GM23248 (cell line): ENCODE results near the gene ATP8A2. TPM values are rescaled to one million over a fixed set of nuclear protein-coding genes. Genes with fewer than 3 reads are reported as not detected.

Experiments
- DNase-seq: peaks from one replicate; pipeline ENCODE4 v3.0.0-alpha.2; 2015
- H2AFZ ChIP-seq: fragments of 200-600 bp; sonication (generic); 2 replicates; pipeline ENCODE4 v1.6.1; 2016; ENCODE audit warnings: antibody characterized with exemption
- H3F3A ChIP-seq: fragments of 200-600 bp; sonication (generic); 2 replicates; pipeline ENCODE4 v1.6.1; 2016; ENCODE audit warnings: mild to moderate bottlenecking, antibody characterized with exemption, mixed run types; ENCODE audit not compliant: insufficient read depth
- H3K27ac ChIP-seq: fragments of 200-600 bp; sonication (generic); 2 replicates; pipeline ENCODE4 v1.5.1; 2016; ENCODE audit warnings: mild to moderate bottlenecking
- H3K27me3 ChIP-seq: fragments of 200-600 bp; sonication (generic); replicated peaks from 2 replicates; pipeline ENCODE4 v1.6.1; 2016; ENCODE audit warnings: mild to moderate bottlenecking; ENCODE audit not compliant: insufficient read depth
- H3K36me3 ChIP-seq: fragments of 200-600 bp; sonication (generic); 2 replicates; pipeline ENCODE4 v1.6.1; 2016; ENCODE audit warnings: low read depth, mild to moderate bottlenecking
- H3K4me1 ChIP-seq: fragments of 200-600 bp; sonication (generic); 2 replicates; pipeline ENCODE4 v1.6.1; 2016; ENCODE audit warnings: mild to moderate bottlenecking; ENCODE audit not compliant: insufficient read depth
- H3K4me2 ChIP-seq: fragments of 200-600 bp; sonication (generic); one replicate; pipeline ENCODE4 v1.6.1; 2016; ENCODE audit warnings: mild to moderate bottlenecking; ENCODE audit not compliant: unreplicated experiment
- H3K4me3 ChIP-seq: fragments of 200-600 bp; sonication (generic); 2 replicates; pipeline ENCODE4 v1.5.1; 2016; ENCODE audit warnings: mild to moderate bottlenecking
- H3K79me2 ChIP-seq: fragments of 200-600 bp; sonication (generic); 2 replicates; pipeline ENCODE4 v1.6.1; 2016; ENCODE audit warnings: mild to moderate bottlenecking; ENCODE audit not compliant: insufficient read depth
- H3K9ac ChIP-seq: fragments of 200-600 bp; sonication (generic); 2 replicates; pipeline ENCODE4 v1.6.1; 2016; ENCODE audit warnings: mild to moderate bottlenecking
- H3K9me2 ChIP-seq: fragments of 200-600 bp; sonication (generic); 2 replicates; pipeline ENCODE4 v1.6.1; 2016; ENCODE audit warnings: mixed run types, mild to moderate bottlenecking, moderate library complexity; ENCODE audit not compliant: insufficient read depth
- H3K9me3 ChIP-seq: fragments of 200-600 bp; sonication (generic); one replicate; pipeline ENCODE4 v1.6.1; 2017; ENCODE audit warnings: low read depth
- H4K20me1 ChIP-seq: fragments of 200-600 bp; sonication (generic); 2 replicates; pipeline ENCODE4 v1.6.0; 2016; ENCODE audit not compliant: insufficient read depth
- EZH2 ChIP-seq: fragments of 200-600 bp; sonication (generic); IDR thresholded peaks from 2 replicates; pipeline ENCODE4 v1.6.1; 2018; ENCODE audit warnings: antibody characterized with exemption, mild to moderate bottlenecking; ENCODE audit not compliant: insufficient read depth, poor library complexity, severe bottlenecking
- EZH2phosphoT487 ChIP-seq: fragments of 200-600 bp; sonication (generic); IDR thresholded peaks from 2 replicates; pipeline ENCODE4 v1.6.1; 2018; ENCODE audit warnings: antibody characterized with exemption, moderate library complexity, mild to moderate bottlenecking, low read depth; ENCODE audit not compliant: insufficient read depth
- WGBS, 2 experiments: methylation state at CpG; one replicate each; pipeline ENCODE4 v1.1.6; 2015 to 2017; ENCODE audit warnings: low lambda C conversion rate in 2 of 2, low coverage in 1 of 2; ENCODE audit errors: missing lambda C conversion rate in 2 of 2; 5-methylcytosine and 5-hydroxymethylcytosine counted together
- in situ Hi-C: fragments of 300-500 bp; cut with MboI; formaldehyde crosslinking; loops from 2 replicates; pipeline ENCODE4 v1.15.0; 2020
- polyA plus RNA-seq: library from polyadenylated mRNA; unstranded; fragments of >200 nt; fragmentation: Nextera tagmentation; extraction: Ambion mirVana; gene quantifications from 2 replicates; pipeline ENCODE4 v1.2.1, GENCODE V29; 2016
- total RNA-seq: library from RNA; depleted of rRNA; stranded (reverse); fragments of >200 nt; shearing (Covaris generic); gene quantifications from 2 replicates; pipeline ENCODE4 v1.2.3, GENCODE V29; 2014

Gene ATP8A2
- total and polyA plus RNA-seq, 2 experiments from 2014 or later, result under 0.01 to 0.05 TPM

GRCh38 chr13:25967144-25967543, 595.4 kb downstream of the ATP8A2 start:
- no peaks in the 10 kb centered on the region for H3K36me3 ChIP-seq
- H3K4me3 ChIP-seq, result no peak overlapping the region
- peaks cover 25% of the 10 kb centered on the region; the same call in 1 of the 2 replicates for H3K27me3 ChIP-seq
- DNase-seq, result no peak
- no peak overlapping the region for H3K27ac ChIP-seq
- TF ChIP-seq EZH2, result no peak
- TF ChIP-seq EZH2phosphoT487, result no peak
- 30 to 36% methylated on average over 4 of the region's 4 CpGs for WGBS, 2 experiments
- H4K20me1 ChIP-seq, result no peaks in the 10 kb centered on the region
- in situ Hi-C loops, result no loop called here
- H3K4me2 ChIP-seq, result no peak overlapping the region
- no peaks in the 10 kb centered on the region for H3K9me2 ChIP-seq
- H3K4me1 ChIP-seq, result no peaks in the 10 kb centered on the region
- H3F3A ChIP-seq, result no peaks in the 10 kb centered on the region
- H3K79me2 ChIP-seq, result no peaks in the 10 kb centered on the region
- H3K9ac ChIP-seq, result no peak overlapping the region
- H3K9me3 ChIP-seq, result no peaks in the 10 kb centered on the region
- no peak overlapping the region for H2AFZ ChIP-seq

DNA sequence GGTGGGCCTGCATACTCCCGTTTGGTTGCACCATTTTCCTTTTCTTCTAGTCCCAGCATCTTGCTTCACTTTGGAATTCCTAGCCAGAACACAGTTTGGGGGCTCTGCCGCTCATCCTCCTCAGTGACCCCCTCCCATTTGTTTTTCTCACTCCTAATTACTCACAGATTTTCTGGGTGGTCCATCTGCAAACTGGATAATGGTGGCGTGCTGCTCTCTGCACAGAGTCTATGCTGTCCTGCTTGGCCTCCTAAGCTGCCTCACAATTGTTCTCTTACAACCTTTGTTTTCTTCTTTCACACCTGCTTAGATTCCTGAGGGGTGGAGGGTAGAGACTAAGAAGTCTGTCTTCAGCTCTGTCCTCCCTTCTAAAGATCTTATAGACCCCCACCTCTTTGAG, 599.3 kb downstream of the ATP8A2 start:
- Histone ChIP-seq H3K4me1 (no peaks in the 10 kb centered on the region), H3K27me3 (peaks cover 30% of the 10 kb centered on the region; the same call in 1 of the 2 replicates), H4K20me1 (no peaks in the 10 kb centered on the region), H2AFZ (no peak overlapping the region), H3K4me2 (no peak overlapping the region), H3K27ac (no peak overlapping the region), H3K9me3 (no peaks in the 10 kb centered on the region), H3K9me2 (no peaks in the 10 kb centered on the region), H3K79me2 (no peaks in the 10 kb centered on the region), H3F3A (no peaks in the 10 kb centered on the region), H3K4me3 (no peak overlapping the region), H3K36me3 (no peaks in the 10 kb centered on the region), H3K9ac (no peak overlapping the region)
- TF ChIP-seq EZH2 (no peak), EZH2phosphoT487 (no peak)
- DNase-seq, result no peak
- in situ Hi-C loops, result loop anchor here (10.0 kb wide), 1 partner anchor 56 kb away; no protein-coding TSS in a partner anchor
- 33 to 40% methylated on average over 3 of the region's 3 CpGs for WGBS, 2 experiments

- H3K9me3 ChIP-seq, result no peaks in the 10 kb centered on the region
- no peak overlapping the region for H3K4me2 ChIP-seq
- no peak overlapping the region for H3K27ac ChIP-seq
- in situ Hi-C loops, result loop anchor here (10.0 kb wide), 1 partner anchor 57 kb away; no protein-coding TSS in a partner anchor
- WGBS, 2 experiments, result 42 to 44% methylated on average over 5 of the region's 5 CpGs
- H4K20me1 ChIP-seq, result no peaks in the 10 kb centered on the region
- TF ChIP-seq EZH2 (no peak), EZH2phosphoT487 (no peak)
- no peaks in the 10 kb centered on the region for H3K9me2 ChIP-seq
- no peak overlapping the region for H3K9ac ChIP-seq
- no peak overlapping the region for H2AFZ ChIP-seq
- no peaks in the 10 kb centered on the region for H3K4me1 ChIP-seq
- no peaks in the 10 kb centered on the region for H3K79me2 ChIP-seq
- H3F3A ChIP-seq, result no peaks in the 10 kb centered on the region
- H3K27me3 ChIP-seq, result peaks cover 26% of the 10 kb centered on the region; the same call in 1 of the 2 replicates
- no peaks in the 10 kb centered on the region for H3K36me3 ChIP-seq
- no peak overlapping the region for H3K4me3 ChIP-seq
- DNase-seq, result no peak
These were observed 599.8 kb downstream of the ATP8A2 start for GRCh38 chr13:25971459-25972145.

DNA sequence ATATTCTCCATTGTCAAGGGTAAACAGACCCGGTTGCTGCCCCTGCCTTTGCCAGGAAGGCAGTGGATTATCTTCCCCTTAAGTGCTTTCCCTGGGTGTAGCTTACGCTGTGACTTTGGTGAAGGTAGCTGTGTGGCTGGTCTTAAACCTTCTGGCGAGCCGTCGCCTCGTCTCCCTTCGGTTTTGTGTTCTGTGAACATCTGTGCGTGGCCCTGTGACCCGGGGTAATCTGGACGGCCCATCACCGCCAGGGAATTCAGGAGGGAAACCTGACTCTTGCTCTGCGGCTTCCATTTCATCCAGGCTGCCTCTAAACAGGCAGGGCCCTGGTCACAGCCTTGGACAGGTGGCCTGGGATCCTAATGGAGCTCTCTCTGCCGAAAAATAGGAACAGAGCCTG, 601.3 kb downstream of the ATP8A2 start:
- no peaks in the 10 kb centered on the region for H3F3A ChIP-seq
- in situ Hi-C loops, result loop anchor here (10.0 kb wide), 1 partner anchor 58 kb away; no protein-coding TSS in a partner anchor
- 48 to 54% methylated on average over 12 to 13 of the region's 13 CpGs for WGBS, 2 experiments
- no peak overlapping the region for H3K4me3 ChIP-seq
- H3K9me2 ChIP-seq, result no peaks in the 10 kb centered on the region
- no peak for TF ChIP-seq EZH2
- TF ChIP-seq EZH2phosphoT487, result no peak
- no peak overlapping the region for H3K27ac ChIP-seq
- H3K4me1 ChIP-seq, result no peaks in the 10 kb centered on the region
- H3K9ac ChIP-seq, result no peak overlapping the region
- no peaks in the 10 kb centered on the region for H3K36me3 ChIP-seq
- DNase-seq, result no peak
- no peaks in the 10 kb centered on the region for H4K20me1 ChIP-seq
- no peak overlapping the region for H3K4me2 ChIP-seq
- H3K9me3 ChIP-seq, result no peaks in the 10 kb centered on the region
- no peak overlapping the region for H2AFZ ChIP-seq
- no peaks in the 10 kb centered on the region for H3K79me2 ChIP-seq
- peaks cover 25% of the 10 kb centered on the region for H3K27me3 ChIP-seq
